Activated CD4-positive, CD25-positive, alpha-beta regulatory T cell treated with anti-CD3 and anti-CD28 coated beads, Interleukin-2, amount 50 U/mL, for 16 hours (primary cell): ENCODE measurements around the gene GALNT8.
"Not testable (repeated sequence)": the region's sequence is repeated elsewhere in the genome, so short reads cannot be mapped to it uniquely, and the experiment has no call there.

ENCODE experiments used
- DNase-seq: peaks from one replicate; pipeline ENCODE4 v3.0.0-alpha.2; 2020; ENCODE audit warnings: low read depth, low spot score

GALNT8 gene, protein sequence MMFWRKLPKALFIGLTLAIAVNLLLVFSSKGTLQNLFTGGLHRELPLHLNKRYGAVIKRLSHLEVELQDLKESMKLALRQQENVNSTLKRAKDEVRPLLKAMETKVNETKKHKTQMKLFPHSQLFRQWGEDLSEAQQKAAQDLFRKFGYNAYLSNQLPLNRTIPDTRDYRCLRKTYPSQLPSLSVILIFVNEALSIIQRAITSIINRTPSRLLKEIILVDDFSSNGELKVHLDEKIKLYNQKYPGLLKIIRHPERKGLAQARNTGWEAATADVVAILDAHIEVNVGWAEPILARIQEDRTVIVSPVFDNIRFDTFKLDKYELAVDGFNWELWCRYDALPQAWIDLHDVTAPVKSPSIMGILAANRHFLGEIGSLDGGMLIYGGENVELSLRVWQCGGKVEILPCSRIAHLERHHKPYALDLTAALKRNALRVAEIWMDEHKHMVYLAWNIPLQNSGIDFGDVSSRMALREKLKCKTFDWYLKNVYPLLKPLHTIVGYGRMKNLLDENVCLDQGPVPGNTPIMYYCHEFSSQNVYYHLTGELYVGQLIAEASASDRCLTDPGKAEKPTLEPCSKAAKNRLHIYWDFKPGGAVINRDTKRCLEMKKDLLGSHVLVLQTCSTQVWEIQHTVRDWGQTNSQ

GRCh38 chr12:4719821-4720636 lies at the start of gene GALNT8:
TSS of gene GALNT8 (plus strand) at chr12:4720400. CDS start at chr12:4720678, 278 bp downstream.
- no peak for DNase-seq

GRCh38 chr12:4679711-4680110 lies 40.5 kb upstream of the GALNT8 start:
- DNase-seq: no peak

DNA sequence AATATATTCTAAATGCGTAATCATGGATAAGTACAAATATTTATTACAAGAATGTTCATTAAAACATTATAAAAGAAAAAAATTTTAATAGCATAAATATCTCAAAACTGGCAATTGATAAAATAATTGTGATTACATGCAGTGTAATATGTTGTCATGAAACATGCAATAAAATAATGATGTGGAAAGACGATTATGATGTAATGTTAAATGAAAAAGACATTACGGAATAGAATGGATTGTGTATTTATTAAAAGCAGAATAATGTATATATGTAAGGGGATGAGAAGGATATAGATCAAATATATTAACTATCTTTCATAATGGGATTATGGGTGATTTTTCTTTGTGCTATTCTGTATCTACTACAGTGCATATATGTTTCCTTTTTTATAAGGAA lies 38.5 kb upstream of the GALNT8 start:
- DNase-seq: no peak

- DNase-seq: no peak
These were observed 34.9 kb upstream of the GALNT8 start for GRCh38 chr12:4685317-4685716.

- no peak for DNase-seq
These were observed 29.4 kb upstream of the GALNT8 start for GRCh38 chr12:4690760-4691159.

DNA sequence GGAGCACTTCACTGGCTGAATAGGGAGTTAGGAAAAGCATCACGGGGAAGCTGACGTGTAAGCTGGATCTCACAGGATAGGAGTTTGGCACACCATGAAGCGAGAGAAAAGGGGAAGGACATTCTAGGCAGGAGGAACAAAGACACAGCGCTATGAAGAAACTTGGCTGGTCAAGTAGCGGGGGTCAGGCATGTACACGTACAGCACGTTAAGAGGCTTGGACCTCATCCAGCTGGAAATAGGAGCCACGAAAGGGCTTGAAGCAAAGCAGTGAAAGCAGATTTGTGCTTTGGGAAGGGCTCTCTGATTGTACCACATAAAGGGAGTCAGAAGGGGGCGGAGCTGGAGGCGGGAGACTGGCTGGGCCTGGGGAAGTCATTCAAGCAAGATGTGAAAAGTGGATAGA lies 19.6 kb upstream of the GALNT8 start:
- no peak for DNase-seq

GRCh38 chr12:4701395-4702190 lies 18.6 kb upstream of the GALNT8 start:
- no peak for DNase-seq

- no peak for DNase-seq
These were observed 16.5 kb upstream of the GALNT8 start for GRCh38 chr12:4703676-4704075.

GRCh38 chr12:4705824-4706223 lies 14.4 kb upstream of the GALNT8 start:
- no peak for DNase-seq

DNA sequence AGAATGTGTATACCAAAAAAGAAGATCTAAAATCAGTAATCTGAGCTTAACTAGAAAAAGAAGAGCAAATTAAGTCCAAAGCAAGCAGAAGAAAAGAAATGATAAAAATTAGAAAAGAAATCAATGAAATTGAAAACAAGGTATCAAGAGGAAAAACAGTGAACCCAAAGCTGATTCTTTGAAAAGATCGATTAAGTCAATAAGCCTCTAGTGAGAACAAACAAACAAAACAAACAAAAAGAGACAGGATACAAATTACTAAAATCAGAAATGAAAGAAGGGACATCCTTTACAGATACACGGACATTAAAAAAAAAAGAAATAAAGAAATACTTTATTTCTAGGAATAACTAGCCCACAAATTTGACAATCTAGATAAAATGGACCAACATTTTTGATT lies 12.9 kb upstream of the GALNT8 start:
- no peak for DNase-seq

- no peak for DNase-seq
These were observed 10.1 kb upstream of the GALNT8 start for GRCh38 chr12:4710113-4710512.

DNA sequence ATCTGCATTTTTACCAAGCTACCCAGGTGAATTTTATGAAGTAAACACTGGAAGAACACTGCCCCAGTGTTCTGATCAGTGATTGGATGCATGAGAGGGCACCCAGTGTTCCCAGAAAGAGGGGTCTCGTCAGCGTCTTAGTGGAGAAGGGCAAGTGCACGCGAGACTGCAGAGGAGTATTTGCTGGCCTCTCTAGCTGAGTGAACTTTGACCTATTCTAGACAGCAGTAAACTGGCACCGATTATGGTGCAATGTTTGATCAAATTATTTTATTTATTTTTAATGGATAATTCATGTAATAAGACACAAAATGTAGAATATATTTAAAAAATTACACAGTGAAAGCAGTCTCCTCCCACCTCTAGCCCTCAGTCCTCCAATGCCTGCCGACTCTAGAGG lies 5.3 kb upstream of the GALNT8 start:
- no peak for DNase-seq

- no peak for DNase-seq
These were observed 2.4 kb upstream of the GALNT8 start for GRCh38 chr12:4717806-4718205.

- DNase-seq: no peak
These were observed 416 bp downstream of the GALNT8 start for GRCh38 chr12:4720637-4720995.

DNA sequence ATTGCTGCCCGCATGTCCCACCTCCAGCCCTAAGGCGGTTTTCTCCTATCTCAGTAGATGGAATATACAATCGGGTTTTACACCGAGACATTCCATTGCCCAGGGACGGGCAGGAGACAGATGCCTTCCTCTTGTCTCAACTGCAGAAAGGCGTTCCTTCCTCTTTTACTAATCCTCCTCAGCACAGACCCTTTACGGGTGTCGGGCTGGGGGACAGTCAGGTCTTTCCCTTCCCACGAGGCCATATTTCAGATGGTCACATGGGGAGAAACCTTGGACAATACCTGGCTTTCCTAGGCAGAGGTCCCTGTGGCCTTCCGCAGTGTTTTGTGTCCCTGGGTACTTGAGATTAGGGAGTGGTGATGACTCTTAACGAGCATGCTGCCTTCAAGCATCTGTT lies 1.4 kb downstream of the GALNT8 start:
- not testable (repeated sequence) for DNase-seq

- no peak for DNase-seq
These were observed 3.0 kb downstream of the GALNT8 start for GRCh38 chr12:4723226-4723625.

DNA sequence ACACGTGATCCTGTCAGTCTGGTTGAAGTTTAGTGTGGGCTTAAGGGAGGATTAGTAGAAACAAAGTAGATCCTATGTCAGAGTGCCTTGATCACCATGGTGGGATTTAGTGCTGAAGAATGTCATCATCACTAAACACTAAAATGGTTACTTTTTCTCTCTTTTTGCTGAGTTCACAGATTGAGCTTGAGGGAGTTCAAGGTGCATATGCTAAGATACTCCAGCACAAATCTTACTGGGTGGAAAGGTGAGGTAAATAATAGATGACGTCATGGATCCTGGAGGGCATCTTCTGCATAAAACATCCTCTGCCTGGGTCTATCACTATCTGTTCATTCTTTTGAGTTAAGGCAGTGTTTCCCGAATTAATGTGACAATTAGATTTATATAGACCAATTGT lies 4.9 kb downstream of the GALNT8 start:
- no peak for DNase-seq

- DNase-seq: no peak
These were observed 14.6 kb downstream of the GALNT8 start for GRCh38 chr12:4734625-4735340.

- DNase-seq: no peak
These were observed 15.9 kb downstream of the GALNT8 start for GRCh38 chr12:4736091-4736490.

GRCh38 chr12:4738541-4738940 lies 18.3 kb downstream of the GALNT8 start:
- no peak for DNase-seq

DNA sequence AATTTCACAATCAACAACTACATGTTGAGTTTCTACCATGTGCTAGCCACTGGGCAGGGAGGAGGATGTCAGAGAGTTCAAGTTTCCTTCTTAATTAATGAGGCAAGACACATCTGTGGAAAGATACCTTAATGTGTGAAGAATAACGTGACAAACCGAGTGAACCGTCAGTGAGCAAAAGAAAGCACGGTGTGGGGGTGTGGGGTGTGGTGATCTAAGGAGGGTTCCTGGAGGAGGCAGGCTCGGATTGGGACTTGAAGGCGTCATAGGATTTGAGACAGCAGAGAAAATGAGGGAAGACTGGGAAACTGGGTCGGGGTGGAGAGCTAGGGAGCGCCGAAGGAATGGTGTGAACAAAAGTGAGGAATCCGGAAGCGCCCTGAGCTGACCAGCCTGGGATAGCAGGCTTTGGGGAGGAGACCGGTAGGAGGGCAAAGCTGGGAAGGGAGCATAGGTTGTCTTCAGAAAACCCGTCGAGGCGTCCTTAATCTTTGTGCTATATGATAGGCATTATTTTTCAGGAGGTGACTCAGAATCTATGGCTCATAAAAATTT lies 22.3 kb downstream of the GALNT8 start:
- no peak for DNase-seq
